Prostate gland (tissue), 2 donors: ENCODE results near the gene IFT81.

Experiments
- POLR2A ChIP-seq: fragments of 450-650 bp; IDR thresholded peaks from one replicate; pipeline ENCODE4 v1.6.1; 2016; ENCODE audit warnings: antibody characterized with exemption, mild to moderate bottlenecking
- POLR2AphosphoS5 ChIP-seq: sonication (generic); formaldehyde crosslinking; IDR thresholded peaks from one replicate; pipeline ENCODE4 v1.6.1; 2017; ENCODE audit warnings: antibody characterized with exemption
- TF ChIP-seq, protein P1 (sequence below), 4 experiments: fragments of 200-600 bp in 2 of 4; fragments of 450-650 bp in 2 of 4; sonication (generic) in 2 of 4; IDR thresholded peaks; 1 replicate in 3 of 4; 2 replicates in 1 of 4; pipeline ENCODE4 v1.5.1; 2016 to 2019; ENCODE audit warnings: antibody characterized with exemption in 4 of 4, mild to moderate bottlenecking in 2 of 4, moderate library complexity in 2 of 4

- TF ChIP-seq, protein P1, sequence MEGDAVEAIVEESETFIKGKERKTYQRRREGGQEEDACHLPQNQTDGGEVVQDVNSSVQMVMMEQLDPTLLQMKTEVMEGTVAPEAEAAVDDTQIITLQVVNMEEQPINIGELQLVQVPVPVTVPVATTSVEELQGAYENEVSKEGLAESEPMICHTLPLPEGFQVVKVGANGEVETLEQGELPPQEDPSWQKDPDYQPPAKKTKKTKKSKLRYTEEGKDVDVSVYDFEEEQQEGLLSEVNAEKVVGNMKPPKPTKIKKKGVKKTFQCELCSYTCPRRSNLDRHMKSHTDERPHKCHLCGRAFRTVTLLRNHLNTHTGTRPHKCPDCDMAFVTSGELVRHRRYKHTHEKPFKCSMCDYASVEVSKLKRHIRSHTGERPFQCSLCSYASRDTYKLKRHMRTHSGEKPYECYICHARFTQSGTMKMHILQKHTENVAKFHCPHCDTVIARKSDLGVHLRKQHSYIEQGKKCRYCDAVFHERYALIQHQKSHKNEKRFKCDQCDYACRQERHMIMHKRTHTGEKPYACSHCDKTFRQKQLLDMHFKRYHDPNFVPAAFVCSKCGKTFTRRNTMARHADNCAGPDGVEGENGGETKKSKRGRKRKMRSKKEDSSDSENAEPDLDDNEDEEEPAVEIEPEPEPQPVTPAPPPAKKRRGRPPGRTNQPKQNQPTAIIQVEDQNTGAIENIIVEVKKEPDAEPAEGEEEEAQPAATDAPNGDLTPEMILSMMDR (IDR thresholded peaks at IDR 0.05), result no peak
- TF ChIP-seq POLR2AphosphoS5 (no peak), POLR2A (no peak)
Observed at GRCh38 chr12:110203546-110203945, 79.4 kb downstream of the IFT81 start.
